Measurements from ENCODE around the gene COA1. TPM values are rescaled to one million over a fixed set of nuclear protein-coding genes. Genes with fewer than 3 reads are reported as not detected.

Gene COA1
- total RNA-seq, 1 experiment from 2014 or later, result 151 TPM

GRCh38 chr7:43771573-43771972 lies 42.2 kb upstream of the COA1 start:
- no peak for DNase-seq
- BruUV-seq (replicated peaks), result no TSS peak
- H3F3A ChIP-seq (ENCODE audit: insufficient read depth, low read depth), result no peaks in the 10 kb centered on the region
- H3K9me3 ChIP-seq (ENCODE audit: insufficient read depth, low read depth), result no peaks in the 10 kb centered on the region
- peaks cover 5% of the 10 kb centered on the region; the same call in 1 of the 2 replicates for H3K4me1 ChIP-seq (replicated peaks; ENCODE audit: insufficient read depth)
- intact Hi-C loops (cut with micrococcal nuclease; ENCODE audit: unreplicated experiment), result no loop called here
- H3K36me3 ChIP-seq (ENCODE audit: low read depth), result peaks cover 4% of the 10 kb centered on the region; the same call in 1 of the 2 replicates
- no peaks in the 10 kb centered on the region for H3K9me2 ChIP-seq (ENCODE audit: insufficient read depth)
- TF ChIP-seq, protein P1, sequence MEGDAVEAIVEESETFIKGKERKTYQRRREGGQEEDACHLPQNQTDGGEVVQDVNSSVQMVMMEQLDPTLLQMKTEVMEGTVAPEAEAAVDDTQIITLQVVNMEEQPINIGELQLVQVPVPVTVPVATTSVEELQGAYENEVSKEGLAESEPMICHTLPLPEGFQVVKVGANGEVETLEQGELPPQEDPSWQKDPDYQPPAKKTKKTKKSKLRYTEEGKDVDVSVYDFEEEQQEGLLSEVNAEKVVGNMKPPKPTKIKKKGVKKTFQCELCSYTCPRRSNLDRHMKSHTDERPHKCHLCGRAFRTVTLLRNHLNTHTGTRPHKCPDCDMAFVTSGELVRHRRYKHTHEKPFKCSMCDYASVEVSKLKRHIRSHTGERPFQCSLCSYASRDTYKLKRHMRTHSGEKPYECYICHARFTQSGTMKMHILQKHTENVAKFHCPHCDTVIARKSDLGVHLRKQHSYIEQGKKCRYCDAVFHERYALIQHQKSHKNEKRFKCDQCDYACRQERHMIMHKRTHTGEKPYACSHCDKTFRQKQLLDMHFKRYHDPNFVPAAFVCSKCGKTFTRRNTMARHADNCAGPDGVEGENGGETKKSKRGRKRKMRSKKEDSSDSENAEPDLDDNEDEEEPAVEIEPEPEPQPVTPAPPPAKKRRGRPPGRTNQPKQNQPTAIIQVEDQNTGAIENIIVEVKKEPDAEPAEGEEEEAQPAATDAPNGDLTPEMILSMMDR (conservative IDR thresholded peaks at IDR 0.05), result no peak
- no peak for TF ChIP-seq EZH2 (IDR thresholded peaks at IDR 0.05; ENCODE audit: low read depth)
- H2AFZ ChIP-seq, result no peak overlapping the region
- ChIA-PET POLR2A (ENCODE audit: unreplicated experiment) (no interaction called here), CTCF (no interaction called here)
- no peaks in the 10 kb centered on the region for H4K20me1 ChIP-seq (ENCODE audit: insufficient read depth)
- no peak overlapping the region for H3K4me2 ChIP-seq
- no peaks in the 10 kb centered on the region for H3K79me2 ChIP-seq (ENCODE audit: low read depth)
- no peak overlapping the region for H3K27ac ChIP-seq
- no peak overlapping the region for H3K4me3 ChIP-seq
- no peaks in the 10 kb centered on the region for H3K27me3 ChIP-seq (ENCODE audit: insufficient read depth, low read depth)

DNA sequence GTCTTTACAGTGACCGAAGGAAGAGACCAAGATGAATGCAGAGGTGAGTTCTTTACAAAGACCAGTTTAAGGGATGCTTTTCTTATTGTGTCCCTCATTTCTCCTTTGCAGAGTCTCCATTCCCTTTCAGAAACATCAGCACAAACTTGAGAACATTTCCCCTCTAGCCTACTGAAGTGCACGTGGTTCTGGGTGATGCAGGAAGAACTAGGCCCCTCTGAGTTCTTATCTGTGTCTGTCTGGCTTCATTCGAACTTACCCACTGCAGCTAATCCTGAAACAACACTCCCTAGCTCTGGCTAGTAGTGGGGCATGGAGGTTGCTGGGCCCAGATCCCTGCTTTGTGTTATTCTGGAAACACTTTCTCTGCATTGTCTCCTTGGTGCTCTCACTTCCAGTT lies 41.8 kb upstream of the COA1 start:
- intact Hi-C loops (cut with micrococcal nuclease; ENCODE audit: unreplicated experiment), result no loop called here
- ChIA-PET POLR2A (ENCODE audit: unreplicated experiment) (no interaction called here), CTCF (no interaction called here)
- H3K4me3 ChIP-seq, result no peak overlapping the region
- H3K27ac ChIP-seq, result no peak overlapping the region
- H4K20me1 ChIP-seq (ENCODE audit: insufficient read depth), result no peaks in the 10 kb centered on the region
- peaks cover 5% of the 10 kb centered on the region; the same call in 1 of the 2 replicates for H3K4me1 ChIP-seq (replicated peaks; ENCODE audit: insufficient read depth)
- peaks cover 4% of the 10 kb centered on the region; the same call in 1 of the 2 replicates for H3K36me3 ChIP-seq (ENCODE audit: low read depth)
- H3K79me2 ChIP-seq (ENCODE audit: low read depth), result no peaks in the 10 kb centered on the region
- H3K9me3 ChIP-seq (ENCODE audit: insufficient read depth, low read depth), result no peaks in the 10 kb centered on the region
- H3F3A ChIP-seq (ENCODE audit: insufficient read depth, low read depth), result no peaks in the 10 kb centered on the region
- no peaks in the 10 kb centered on the region for H3K9me2 ChIP-seq (ENCODE audit: insufficient read depth)
- no peak for DNase-seq
- TF ChIP-seq, protein P1 (conservative IDR thresholded peaks at IDR 0.05), result no peak
- no peak for TF ChIP-seq EZH2 (IDR thresholded peaks at IDR 0.05; ENCODE audit: low read depth)
- no peaks in the 10 kb centered on the region for H3K27me3 ChIP-seq (ENCODE audit: insufficient read depth, low read depth)
- H3K4me2 ChIP-seq, result no peak overlapping the region
- no TSS peak for BruUV-seq (replicated peaks)
- no peak overlapping the region for H2AFZ ChIP-seq

GRCh38 chr7:43769791-43770465 lies 40.6 kb upstream of the COA1 start:
- no peaks in the 10 kb centered on the region for H3K9me2 ChIP-seq (ENCODE audit: insufficient read depth)
- H3K27me3 ChIP-seq (ENCODE audit: insufficient read depth, low read depth), result no peaks in the 10 kb centered on the region
- no TSS peak for BruUV-seq (replicated peaks)
- POLR2A ChIA-PET (ENCODE audit: unreplicated experiment), result no interaction called here
- peaks cover 7% of the 10 kb centered on the region; the same call in 1 of the 2 replicates for H3K79me2 ChIP-seq (ENCODE audit: low read depth)
- H3F3A ChIP-seq (ENCODE audit: insufficient read depth, low read depth), result peaks cover 6% of the 10 kb centered on the region; the same call in 1 of the 2 replicates
- TF ChIP-seq, protein P1 (conservative IDR thresholded peaks at IDR 0.05), result no peak
- no peak for TF ChIP-seq EZH2 (IDR thresholded peaks at IDR 0.05; ENCODE audit: low read depth)
- H3K4me1 ChIP-seq (replicated peaks; ENCODE audit: insufficient read depth), result peaks cover 15% of the 10 kb centered on the region
- CTCF ChIA-PET, result no interaction called here
- peaks cover 4% of the 10 kb centered on the region; the same call in 1 of the 2 replicates for H3K36me3 ChIP-seq (ENCODE audit: low read depth)
- no peak overlapping the region for H3K4me3 ChIP-seq
- H3K27ac ChIP-seq, result no peak overlapping the region
- no peak overlapping the region for H2AFZ ChIP-seq
- no peaks in the 10 kb centered on the region for H3K9me3 ChIP-seq (ENCODE audit: insufficient read depth, low read depth)
- no peaks in the 10 kb centered on the region for H4K20me1 ChIP-seq (ENCODE audit: insufficient read depth)
- no peak for DNase-seq
- intact Hi-C loops (cut with micrococcal nuclease; ENCODE audit: unreplicated experiment), result no loop called here
- no peak overlapping the region for H3K4me2 ChIP-seq
